NCI-H128 (cell line): ENCODE data around the gene THUMPD3.

ENCODE experiments used
- DNase-seq: peaks from one replicate; lab custom pipeline; 2025; ENCODE audit not compliant: unreplicated experiment; lab: John Stamatoyannopoulos, UW

THUMPD3 gene

GRCh38 chr3:9352917-9353752, 9.7 kb upstream of the THUMPD3 start:
- DNase-seq: no peak

GRCh38 chr3:9361691-9362388, 1.0 kb upstream of the THUMPD3 start:
- no peak for DNase-seq

- DNase-seq: no peak
Measured at GRCh38 chr3:9369508-9369907, 6.7 kb downstream of the THUMPD3 start.

- DNase-seq: no peak
Measured at GRCh38 chr3:9373465-9373864, 10.6 kb downstream of the THUMPD3 start.

- no peak for DNase-seq
Measured at GRCh38 chr3:9377981-9378380, 15.1 kb downstream of the THUMPD3 start.

GRCh38 chr3:9379327-9379726, 16.5 kb downstream of the THUMPD3 start:
- no peak for DNase-seq

GRCh38 chr3:9380014-9380413, 17.2 kb downstream of the THUMPD3 start:
- DNase-seq: no peak

- DNase-seq: no peak
Measured at GRCh38 chr3:9384141-9384828, 21.4 kb downstream of the THUMPD3 start.

GRCh38 chr3:9385187-9386077, 22.6 kb downstream of the THUMPD3 start:
- no peak for DNase-seq

- no peak for DNase-seq
Measured at GRCh38 chr3:9386078-9386459, 23.2 kb downstream of the THUMPD3 start.

- DNase-seq: no peak
Measured at GRCh38 chr3:9386501-9387321, 23.9 kb downstream of the THUMPD3 start.

GRCh38 chr3:9387322-9387655, 24.4 kb downstream of the THUMPD3 start:
- no peak for DNase-seq

- no peak for DNase-seq
Measured at GRCh38 chr3:9388142-9388541, 25.3 kb downstream of the THUMPD3 start.

- no peak for DNase-seq
Measured at GRCh38 chr3:9388562-9389272, 25.9 kb downstream of the THUMPD3 start.

GRCh38 chr3:9390265-9390888, 27.5 kb downstream of the THUMPD3 start:
- DNase-seq: no peak

- DNase-seq: no peak
Measured at GRCh38 chr3:9392041-9392440, 29.2 kb downstream of the THUMPD3 start.

GRCh38 chr3:9395570-9396300, 32.9 kb downstream of the THUMPD3 start:
- no peak for DNase-seq

- peak; percentile 75 for DNase-seq
Measured at GRCh38 chr3:9396301-9396631, 33.4 kb downstream of the THUMPD3 start.
